Cardiac fibroblast (primary cell): ENCODE results near the gene KIRREL3.

Source experiments
- DNase-seq, 2 donors: peaks; one replicate each; pipeline versions ENCODE4 v3.0.0 to v3.0.0-alpha.2; 2010; ENCODE audit warnings: low read depth in 2 of 2
- H3K4me3 ChIP-seq, 2 donors: replicated peaks in 1 of 2; 1 replicate in 1 of 2; 2 replicates in 1 of 2; pipeline ENCODE4 v1.5.1; 2011; ENCODE audit warnings: low read depth in 2 of 2, low read length in 2 of 2, mild to moderate bottlenecking in 2 of 2, moderate library complexity in 1 of 2
- CTCF ChIP-seq: IDR thresholded peaks from one replicate; pipeline ENCODE4 v1.5.1; 2011; ENCODE audit warnings: low read depth, mild to moderate bottlenecking, low read length, inconsistent platforms

Gene KIRREL3

DNA sequence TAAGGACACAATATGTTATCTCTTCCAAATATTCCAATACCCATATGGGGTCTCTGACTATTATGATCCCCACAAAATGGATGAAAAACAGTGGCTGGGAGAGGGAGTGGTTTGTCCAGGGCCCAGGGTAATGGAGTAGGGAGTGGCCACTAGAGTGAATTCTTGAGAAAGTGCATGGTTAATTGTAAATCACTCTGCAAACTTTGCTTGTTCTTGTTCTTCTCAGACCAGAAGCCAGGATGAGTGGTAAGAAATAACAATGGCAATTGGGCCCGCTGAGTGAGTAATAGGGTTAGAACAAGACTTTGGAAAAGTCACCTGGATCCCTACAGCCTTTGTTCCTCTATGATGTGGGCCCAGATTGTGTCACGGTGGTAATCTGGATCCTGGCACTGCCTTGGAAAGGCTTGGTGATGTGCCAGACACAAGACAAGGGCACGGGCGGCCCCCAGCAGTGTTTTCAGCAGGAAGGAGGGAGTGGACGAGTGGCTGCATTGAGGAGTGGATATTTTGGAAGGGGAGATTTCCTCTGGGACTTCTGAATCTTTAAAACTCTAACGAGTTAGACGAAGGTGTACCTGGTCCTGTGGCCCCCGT lies 18.2 kb upstream of the KIRREL3 start:
- no peak for TF ChIP-seq CTCF
- peak in 1 of 2 donors; percentile 64 for DNase-seq
- H3K4me3 ChIP-seq, result no peak overlapping the region

GRCh38 chr11:127017482-127017881 lies 16.9 kb upstream of the KIRREL3 start:
- TF ChIP-seq CTCF, result peak; percentile 12
- no peak overlapping the region for H3K4me3 ChIP-seq
- DNase-seq, result peak; percentile 14 to 66

- DNase-seq, result no peak
- no peak overlapping the region for H3K4me3 ChIP-seq
- no peak for TF ChIP-seq CTCF
Measured at GRCh38 chr11:127013550-127013949, 13.0 kb upstream of the KIRREL3 start.

DNA sequence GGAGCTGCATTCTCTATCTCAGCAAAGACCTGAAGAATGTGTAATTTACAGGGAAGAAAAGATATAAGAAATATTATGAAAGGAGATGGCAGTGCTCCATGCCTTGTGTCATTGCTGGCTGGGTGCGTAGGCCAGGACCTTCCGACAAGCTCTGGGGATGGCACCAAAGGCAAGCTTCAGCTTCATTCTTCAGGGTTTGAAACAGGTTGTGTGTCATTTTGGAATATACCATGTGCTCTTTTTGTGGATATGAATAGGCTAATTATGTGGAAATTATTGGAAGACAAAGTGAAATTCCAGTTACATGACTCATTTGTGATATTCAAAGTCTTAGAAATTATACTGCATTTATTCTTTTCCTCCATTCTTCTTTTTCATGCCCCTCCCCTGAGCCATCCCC lies 5.7 kb upstream of the KIRREL3 start:
- H3K4me3 ChIP-seq, result no peak overlapping the region
- peak in 1 of 2 donors; percentile 13 for DNase-seq
- no peak for TF ChIP-seq CTCF

- no peak for TF ChIP-seq CTCF
- DNase-seq, result no peak
- H3K4me3 ChIP-seq, result no peak overlapping the region
Measured at GRCh38 chr11:127003260-127003981, 2.9 kb upstream of the KIRREL3 start.

DNA sequence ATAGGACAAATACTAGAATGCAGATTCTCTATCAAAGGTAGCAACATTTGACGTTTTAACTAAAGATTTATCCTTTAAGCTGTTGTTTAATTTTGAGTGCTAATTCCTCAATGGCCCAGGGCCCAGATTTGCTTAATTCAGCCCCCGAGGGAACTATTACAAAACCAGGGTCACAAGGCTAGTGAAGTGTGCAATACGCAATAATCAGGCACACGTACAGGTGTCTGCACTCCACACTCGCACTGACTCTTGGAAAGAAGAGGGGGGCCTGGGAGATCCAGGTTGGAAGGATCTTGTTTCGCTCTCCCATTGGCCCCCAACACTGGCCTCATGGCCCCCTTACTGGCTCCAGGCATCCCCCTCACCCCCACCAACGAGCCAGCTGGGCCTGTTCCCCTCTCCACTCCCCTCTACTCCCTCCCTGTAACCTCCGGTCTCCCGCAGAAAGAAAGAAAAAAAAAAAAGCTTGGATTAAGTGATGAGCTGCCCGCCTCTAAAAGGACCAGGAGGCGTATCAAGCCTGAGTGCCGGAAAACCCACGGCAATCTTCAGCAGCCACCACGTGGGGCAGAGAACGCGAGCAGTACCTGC lies 2.2 kb upstream of the KIRREL3 start:
- H3K4me3 ChIP-seq, result no peak overlapping the region
- no peak for TF ChIP-seq CTCF
- DNase-seq, result no peak
